HepG2 (cell line): ENCODE data around the gene MSMB. TPM values are rescaled to one million over a fixed set of nuclear protein-coding genes. Genes with fewer than 3 reads are reported as not detected.

Source experiments
- ELF4 ChIP-seq: sonication (generic); formaldehyde crosslinking; IDR thresholded peaks from 2 replicates; pipeline ENCODE4 v1.5.0; 2020; ENCODE audit warnings: missing genetic modification reagents, mild to moderate bottlenecking, moderate library complexity, borderline replicate concordance
- ETV5 ChIP-seq: IDR thresholded peaks from 2 replicates; pipeline ENCODE4 v1.6.1; 2018; ENCODE audit warnings: missing biosample characterization, missing genetic modification reagents, inconsistent platforms, borderline replicate concordance
- GABPB1 ChIP-seq: IDR thresholded peaks from 2 replicates; pipeline ENCODE4 v1.6.1; 2016; ENCODE audit warnings: mild to moderate bottlenecking, missing genetic modification reagents, moderate library complexity, missing compliant biosample characterization
- MAFF ChIP-seq: IDR thresholded peaks from 2 replicates; pipeline ENCODE4 v1.6.1; 2011; ENCODE audit warnings: low read depth, low read length, improper control_type of control experiment
- NFIB ChIP-seq: sonication (generic); formaldehyde crosslinking; IDR thresholded peaks from 2 replicates; pipeline ENCODE4 v1.9.0; 2021; ENCODE audit warnings: missing genetic modification reagents, mild to moderate bottlenecking, borderline replicate concordance
- NFIC ChIP-seq: IDR thresholded peaks from 2 replicates; pipeline ENCODE4 v1.6.1; 2012; ENCODE audit warnings: mild to moderate bottlenecking, low read length, inconsistent platforms
- PHF5A ChIP-seq: IDR thresholded peaks from one replicate; pipeline ENCODE4 v1.6.1; 2018; ENCODE audit warnings: low read depth, missing genetic modification reagents; ENCODE audit not compliant: unreplicated experiment
- RBM39 ChIP-seq: fragments of 200-400 bp; formaldehyde crosslinking; IDR thresholded peaks from one replicate; pipeline ENCODE4 v1.6.1; 2018; ENCODE audit warnings: antibody characterized with exemption, mild to moderate bottlenecking, low read depth, low read length; ENCODE audit not compliant: poor library complexity, severe bottlenecking
- SNAPC4 ChIP-seq: sonication (generic); formaldehyde crosslinking; IDR thresholded peaks from 2 replicates; pipeline ENCODE4 v1.4.0; 2020; ENCODE audit warnings: mild to moderate bottlenecking, missing genetic modification reagents
- TOE1 ChIP-seq: sonication (generic); formaldehyde crosslinking; IDR thresholded peaks from 2 replicates; pipeline ENCODE4 v1.4.0; 2020; ENCODE audit warnings: mild to moderate bottlenecking, missing genetic modification reagents
- TRAFD1 ChIP-seq: sonication (generic); formaldehyde crosslinking; IDR thresholded peaks from 2 replicates; pipeline ENCODE4 v1.5.1; 2020; ENCODE audit warnings: missing genetic modification reagents, mild to moderate bottlenecking, borderline replicate concordance
- ZC3H13 ChIP-seq: sonication (generic); formaldehyde crosslinking; IDR thresholded peaks from 2 replicates; pipeline ENCODE4 v1.8.1; 2023; ENCODE audit warnings: mild to moderate bottlenecking, missing genetic modification reagents, moderate library complexity
- ZNF260 ChIP-seq: sonication (generic); formaldehyde crosslinking; IDR thresholded peaks from 2 replicates; pipeline ENCODE4 v1.4.0; 2020; ENCODE audit warnings: missing genetic modification reagents, low read depth, mild to moderate bottlenecking, borderline replicate concordance
- ZNF510 ChIP-seq: sonication (generic); formaldehyde crosslinking; IDR thresholded peaks from 2 replicates; pipeline ENCODE4 v1.4.0; 2020; ENCODE audit warnings: low read depth, mild to moderate bottlenecking, missing genetic modification reagents
- ZSCAN5A ChIP-seq: sonication (generic); formaldehyde crosslinking; IDR thresholded peaks from 2 replicates; pipeline ENCODE4 v1.8.0; 2022; ENCODE audit warnings: mild to moderate bottlenecking, missing genetic modification reagents, borderline replicate concordance
- polyA plus RNA-seq, 8 experiments: library from polyadenylated mRNA; depleted of rRNA in 3 of 8; stranded (reverse) in 7 of 8; unstranded in 1 of 8; fragments of >200 nt; fragmentation: Illumina TruSeq in 4 of 8; extraction: Trizol in 4 of 8; gene quantifications; 2 replicates each; pipeline versions ENCODE4 v1.2.1 to v1.2.3, GENCODE V29; 2011 to 2016; ENCODE audit warnings: low read depth in 4 of 8, missing spikeins in 1 of 8, mixed read lengths in 1 of 8; ENCODE audit not compliant: insufficient read depth in 1 of 8
- total RNA-seq, 5 experiments: library from RNA; depleted of rRNA; stranded (reverse); fragments of >200 nt; fragmentation: Illumina TruSeq; extraction: Trizol; gene quantifications; 2 replicates each; pipeline ENCODE4 v1.2.3, GENCODE V29; 2016; ENCODE audit warnings: low read depth in 1 of 5
- TF ChIP-seq, protein P1 (sequence below): sonication (generic); formaldehyde crosslinking; IDR thresholded peaks from 2 replicates; pipeline ENCODE4 v1.5.0; 2020; ENCODE audit warnings: mild to moderate bottlenecking, missing genetic modification reagents
- TF ChIP-seq, protein P2 (sequence below): sonication (generic); formaldehyde crosslinking; IDR thresholded peaks from 2 replicates; pipeline ENCODE4 v1.8.1; 2023; ENCODE audit warnings: mild to moderate bottlenecking, missing genetic modification reagents

Gene MSMB
- total and polyA plus RNA-seq, 2 of the 13 experiments (the other 11 are each of a cell fraction or from before 2014, with no cell fraction given): 0.84 TPM; not detected in 1

DNA sequence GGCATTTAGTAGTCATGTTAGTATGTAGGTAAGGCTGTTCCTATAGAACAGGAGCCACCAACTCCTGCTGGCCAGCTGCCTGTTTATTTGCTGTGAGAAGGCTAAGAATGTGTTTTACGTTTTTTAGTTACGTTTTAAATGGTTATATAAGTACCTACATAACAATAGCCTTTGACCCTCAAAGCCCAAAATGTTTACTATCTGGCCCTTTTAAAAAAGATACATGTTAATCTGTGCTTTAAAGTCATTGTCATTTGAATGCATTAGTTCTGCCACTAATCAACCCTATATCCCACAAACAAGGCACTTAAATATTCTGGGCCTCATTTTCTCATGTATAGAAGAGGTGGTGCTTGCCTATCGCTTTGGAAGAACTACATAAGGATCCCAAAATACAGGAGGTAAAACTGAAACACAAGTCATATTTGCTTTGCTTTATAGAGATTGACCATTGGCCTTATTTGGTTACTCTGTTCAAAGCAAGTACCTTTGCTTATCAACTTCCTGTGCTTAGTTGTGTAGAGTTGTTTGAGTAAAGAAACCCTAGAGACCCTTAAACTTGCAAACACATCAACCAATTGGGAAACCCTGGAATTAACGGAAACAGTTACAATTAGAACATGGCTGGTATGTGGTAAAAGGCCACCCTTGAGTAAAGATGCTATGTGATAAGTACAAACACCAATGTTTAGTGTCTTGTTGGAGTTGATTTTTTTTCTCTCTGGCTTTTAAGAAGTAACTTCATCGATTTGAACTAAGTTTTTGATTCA, 47.9 kb downstream of the MSMB start (continued):
- TF ChIP-seq TRAFD1 (CRISPR knock-in tag): no peak
- TF ChIP-seq MAFF: no peak
- TF ChIP-seq, protein P1, sequence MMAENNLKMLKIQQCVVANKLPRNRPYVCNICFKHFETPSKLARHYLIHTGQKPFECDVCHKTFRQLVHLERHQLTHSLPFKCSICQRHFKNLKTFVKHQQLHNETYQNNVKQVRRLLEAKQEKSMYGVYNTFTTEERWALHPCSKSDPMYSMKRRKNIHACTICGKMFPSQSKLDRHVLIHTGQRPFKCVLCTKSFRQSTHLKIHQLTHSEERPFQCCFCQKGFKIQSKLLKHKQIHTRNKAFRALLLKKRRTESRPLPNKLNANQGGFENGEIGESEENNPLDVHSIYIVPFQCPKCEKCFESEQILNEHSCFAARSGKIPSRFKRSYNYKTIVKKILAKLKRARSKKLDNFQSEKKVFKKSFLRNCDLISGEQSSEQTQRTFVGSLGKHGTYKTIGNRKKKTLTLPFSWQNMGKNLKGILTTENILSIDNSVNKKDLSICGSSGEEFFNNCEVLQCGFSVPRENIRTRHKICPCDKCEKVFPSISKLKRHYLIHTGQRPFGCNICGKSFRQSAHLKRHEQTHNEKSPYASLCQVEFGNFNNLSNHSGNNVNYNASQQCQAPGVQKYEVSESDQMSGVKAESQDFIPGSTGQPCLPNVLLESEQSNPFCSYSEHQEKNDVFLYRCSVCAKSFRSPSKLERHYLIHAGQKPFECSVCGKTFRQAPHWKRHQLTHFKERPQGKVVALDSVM (CRISPR knock-in tag): peak; percentile 8; the same call in 1 of the 2 replicates
- TF ChIP-seq GABPB1: peak; percentile 53
- no peak for TF ChIP-seq RBM39
- no peak for TF ChIP-seq ZNF260
- TF ChIP-seq, protein P2, sequence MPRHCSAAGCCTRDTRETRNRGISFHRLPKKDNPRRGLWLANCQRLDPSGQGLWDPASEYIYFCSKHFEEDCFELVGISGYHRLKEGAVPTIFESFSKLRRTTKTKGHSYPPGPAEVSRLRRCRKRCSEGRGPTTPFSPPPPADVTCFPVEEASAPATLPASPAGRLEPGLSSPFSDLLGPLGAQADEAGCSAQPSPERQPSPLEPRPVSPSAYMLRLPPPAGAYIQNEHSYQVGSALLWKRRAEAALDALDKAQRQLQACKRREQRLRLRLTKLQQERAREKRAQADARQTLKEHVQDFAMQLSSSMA (CRISPR knock-in tag): no peak
- TF ChIP-seq PHF5A (CRISPR knock-in tag): no peak
- TF ChIP-seq ZNF510: no peak
- peak; percentile 98 for TF ChIP-seq ETV5 (CRISPR knock-in tag)
- TF ChIP-seq ZSCAN5A (CRISPR knock-in tag): peak; percentile 81; the same call in 1 of the 2 replicates
- TF ChIP-seq SNAPC4 (CRISPR knock-in tag): peak; percentile 38; the same call in 1 of the 2 replicates
- TF ChIP-seq NFIC: peak; percentile 99
- TF ChIP-seq NFIB (CRISPR knock-in tag): no peak
- TF ChIP-seq TOE1 (CRISPR knock-in tag): no peak; the same call in 1 of the 2 replicates
- TF ChIP-seq ELF4: peak; percentile 51; the same call in 1 of the 2 replicates
- no peak for TF ChIP-seq ZC3H13 (CRISPR knock-in tag)
